Measurements from ENCODE around the gene BCAS3. TPM values are rescaled to one million over a fixed set of nuclear protein-coding genes. Genes with fewer than 3 reads are reported as not detected.

The BCAS3 gene
- total and polyA plus RNA-seq, 2 experiments from 2014 or later = 18.0 to 20.2 TPM

DNA sequence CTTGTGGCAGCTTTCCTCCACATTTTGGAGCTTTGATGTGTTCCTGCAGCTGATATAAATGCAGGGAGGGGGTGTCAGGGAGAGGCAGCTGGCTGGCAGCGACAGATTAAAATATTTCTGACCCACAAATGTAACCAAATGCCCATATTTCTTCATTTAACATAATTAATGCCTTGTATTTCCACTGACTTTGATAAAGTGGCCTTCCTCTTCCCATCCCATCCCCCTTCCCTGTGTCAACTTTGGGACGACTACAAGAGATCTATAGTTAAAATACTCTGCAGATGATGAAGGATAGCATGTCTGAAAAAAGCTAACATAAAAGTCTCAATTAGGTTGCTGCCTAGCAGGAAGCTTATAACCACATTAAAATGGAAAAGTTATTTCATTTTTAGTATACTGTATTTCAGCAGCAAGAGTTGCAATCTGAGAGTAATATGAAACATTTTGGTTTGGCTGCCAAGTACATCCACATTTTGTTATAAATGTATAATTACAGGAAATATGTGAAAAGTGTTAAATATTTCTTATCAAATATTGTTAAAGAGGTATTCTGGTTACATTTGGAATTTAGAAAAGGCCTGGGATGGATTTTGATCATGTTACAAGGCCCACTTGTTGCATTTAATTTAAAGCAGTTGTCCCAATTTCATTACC, 483.3 kb downstream of the BCAS3 start:
- in situ Hi-C loops (cut with MboI) = no loop called here
- Histone ChIP-seq H3K79me2 (ENCODE audit: insufficient read depth) (no peaks in the 10 kb centered on the region), H3K27ac (no peak overlapping the region), H3K4me3 (no peak overlapping the region), H3K9ac (no peak overlapping the region), H2AFZ (no peak overlapping the region), H4K20me1 (ENCODE audit: insufficient read depth) (no peaks in the 10 kb centered on the region), H3K4me2 (ENCODE audit: unreplicated experiment) (no peak overlapping the region), H3K27me3 (replicated peaks; ENCODE audit: insufficient read depth) (no peaks in the 10 kb centered on the region), H3K4me1 (ENCODE audit: insufficient read depth) (peaks cover 35% of the 10 kb centered on the region), H3K9me2 (ENCODE audit: insufficient read depth) (no peaks in the 10 kb centered on the region), H3F3A (ENCODE audit: insufficient read depth) (no peaks in the 10 kb centered on the region), H3K9me3 (ENCODE audit: low read depth) (no peaks in the 10 kb centered on the region), H3K36me3 (ENCODE audit: low read depth) (no peaks in the 10 kb centered on the region)
- TF ChIP-seq EZH2phosphoT487 (IDR thresholded peaks at IDR 0.05; ENCODE audit: insufficient read depth, low read depth) = no peak
- no peak for TF ChIP-seq EZH2 (IDR thresholded peaks at IDR 0.05; ENCODE audit: insufficient read depth, poor library complexity, severe bottlenecking)
- 77 to 85% methylated on average over 2 of the region's 2 CpGs for WGBS, 2 experiments (ENCODE audit: low coverage in 1 of 2, low lambda C conversion rate in 2 of 2, missing lambda C conversion rate in 2 of 2)
- DNase-seq = no peak

- H3K4me3 ChIP-seq = no peak overlapping the region
- H3K79me2 ChIP-seq (ENCODE audit: insufficient read depth) = no peaks in the 10 kb centered on the region
- TF ChIP-seq EZH2 (IDR thresholded peaks at IDR 0.05; ENCODE audit: insufficient read depth, poor library complexity, severe bottlenecking) (no peak), EZH2phosphoT487 (IDR thresholded peaks at IDR 0.05; ENCODE audit: insufficient read depth, low read depth) (no peak)
- H4K20me1 ChIP-seq (ENCODE audit: insufficient read depth) = no peaks in the 10 kb centered on the region
- H3K27ac ChIP-seq = no peak overlapping the region
- no peaks in the 10 kb centered on the region for H3K9me3 ChIP-seq (ENCODE audit: low read depth)
- H3K9ac ChIP-seq = no peak overlapping the region
- DNase-seq = no peak
- H3K4me1 ChIP-seq (ENCODE audit: insufficient read depth) = peaks cover 28% of the 10 kb centered on the region
- no peak overlapping the region for H3K4me2 ChIP-seq (ENCODE audit: unreplicated experiment)
- H2AFZ ChIP-seq = no peak overlapping the region
- H3F3A ChIP-seq (ENCODE audit: insufficient read depth) = no peaks in the 10 kb centered on the region
- H3K27me3 ChIP-seq (replicated peaks; ENCODE audit: insufficient read depth) = no peaks in the 10 kb centered on the region
- H3K36me3 ChIP-seq (ENCODE audit: low read depth) = no peaks in the 10 kb centered on the region
- 87 to 90% methylated on average over 9 of the region's 9 CpGs for WGBS, 2 experiments (ENCODE audit: low coverage in 1 of 2, low lambda C conversion rate in 2 of 2, missing lambda C conversion rate in 2 of 2)
- no peaks in the 10 kb centered on the region for H3K9me2 ChIP-seq (ENCODE audit: insufficient read depth)
- in situ Hi-C loops (cut with MboI) = no loop called here
Measured at GRCh38 chr17:61161615-61162134, 484.0 kb downstream of the BCAS3 start.

- H3K27ac ChIP-seq = no peak overlapping the region
- H3K9ac ChIP-seq = no peak overlapping the region
- no peak overlapping the region for H3K4me2 ChIP-seq (ENCODE audit: unreplicated experiment)
- H3K79me2 ChIP-seq (ENCODE audit: insufficient read depth) = no peaks in the 10 kb centered on the region
- no peaks in the 10 kb centered on the region for H3K36me3 ChIP-seq (ENCODE audit: low read depth)
- no peaks in the 10 kb centered on the region for H3F3A ChIP-seq (ENCODE audit: insufficient read depth)
- H4K20me1 ChIP-seq (ENCODE audit: insufficient read depth) = no peaks in the 10 kb centered on the region
- no peak for DNase-seq
- no peaks in the 10 kb centered on the region for H3K9me2 ChIP-seq (ENCODE audit: insufficient read depth)
- TF ChIP-seq EZH2 (IDR thresholded peaks at IDR 0.05; ENCODE audit: insufficient read depth, poor library complexity, severe bottlenecking) (no peak), EZH2phosphoT487 (IDR thresholded peaks at IDR 0.05; ENCODE audit: insufficient read depth, low read depth) (no peak)
- WGBS, 2 experiments (ENCODE audit: low coverage in 1 of 2, low lambda C conversion rate in 2 of 2, missing lambda C conversion rate in 2 of 2) = 98 to 99% methylated on average over 3 of the region's 3 CpGs
- no peaks in the 10 kb centered on the region for H3K9me3 ChIP-seq (ENCODE audit: low read depth)
- no peaks in the 10 kb centered on the region for H3K27me3 ChIP-seq (replicated peaks; ENCODE audit: insufficient read depth)
- in situ Hi-C loops (cut with MboI) = no loop called here
- H2AFZ ChIP-seq = no peak overlapping the region
- H3K4me1 ChIP-seq (ENCODE audit: insufficient read depth) = peaks cover 3% of the 10 kb centered on the region
- no peak overlapping the region for H3K4me3 ChIP-seq
Measured at GRCh38 chr17:61164517-61164916, 486.9 kb downstream of the BCAS3 start.

- in situ Hi-C loops (cut with MboI) = no loop called here
- Histone ChIP-seq H3K4me1 (ENCODE audit: insufficient read depth) (no peaks in the 10 kb centered on the region), H3K9ac (no peak overlapping the region), H3K27ac (no peak overlapping the region), H3K27me3 (replicated peaks; ENCODE audit: insufficient read depth) (no peaks in the 10 kb centered on the region), H3F3A (ENCODE audit: insufficient read depth) (no peaks in the 10 kb centered on the region), H3K36me3 (ENCODE audit: low read depth) (no peaks in the 10 kb centered on the region), H3K79me2 (ENCODE audit: insufficient read depth) (no peaks in the 10 kb centered on the region), H3K4me3 (no peak overlapping the region), H3K4me2 (ENCODE audit: unreplicated experiment) (no peak overlapping the region), H2AFZ (no peak overlapping the region), H3K9me3 (ENCODE audit: low read depth) (no peaks in the 10 kb centered on the region), H3K9me2 (ENCODE audit: insufficient read depth) (no peaks in the 10 kb centered on the region), H4K20me1 (ENCODE audit: insufficient read depth) (no peaks in the 10 kb centered on the region)
- TF ChIP-seq EZH2phosphoT487 (IDR thresholded peaks at IDR 0.05; ENCODE audit: insufficient read depth, low read depth) (no peak), EZH2 (IDR thresholded peaks at IDR 0.05; ENCODE audit: insufficient read depth, poor library complexity, severe bottlenecking) (no peak)
- no peak for DNase-seq
- 98 to 100% methylated on average over 1 of the region's 1 CpG for WGBS, 2 experiments (ENCODE audit: low coverage in 1 of 2, low lambda C conversion rate in 2 of 2, missing lambda C conversion rate in 2 of 2)
Measured at GRCh38 chr17:61167075-61167474, 489.4 kb downstream of the BCAS3 start.
